Medulla oblongata (tissue), 1 donor: ENCODE results near the gene ADCY1.

Experiments
- DNase-seq: peaks from one replicate; pipeline ENCODE4 v3.0.0-alpha.2; 2015; ENCODE audit errors: extremely low spot score

ADCY1 gene

DNA sequence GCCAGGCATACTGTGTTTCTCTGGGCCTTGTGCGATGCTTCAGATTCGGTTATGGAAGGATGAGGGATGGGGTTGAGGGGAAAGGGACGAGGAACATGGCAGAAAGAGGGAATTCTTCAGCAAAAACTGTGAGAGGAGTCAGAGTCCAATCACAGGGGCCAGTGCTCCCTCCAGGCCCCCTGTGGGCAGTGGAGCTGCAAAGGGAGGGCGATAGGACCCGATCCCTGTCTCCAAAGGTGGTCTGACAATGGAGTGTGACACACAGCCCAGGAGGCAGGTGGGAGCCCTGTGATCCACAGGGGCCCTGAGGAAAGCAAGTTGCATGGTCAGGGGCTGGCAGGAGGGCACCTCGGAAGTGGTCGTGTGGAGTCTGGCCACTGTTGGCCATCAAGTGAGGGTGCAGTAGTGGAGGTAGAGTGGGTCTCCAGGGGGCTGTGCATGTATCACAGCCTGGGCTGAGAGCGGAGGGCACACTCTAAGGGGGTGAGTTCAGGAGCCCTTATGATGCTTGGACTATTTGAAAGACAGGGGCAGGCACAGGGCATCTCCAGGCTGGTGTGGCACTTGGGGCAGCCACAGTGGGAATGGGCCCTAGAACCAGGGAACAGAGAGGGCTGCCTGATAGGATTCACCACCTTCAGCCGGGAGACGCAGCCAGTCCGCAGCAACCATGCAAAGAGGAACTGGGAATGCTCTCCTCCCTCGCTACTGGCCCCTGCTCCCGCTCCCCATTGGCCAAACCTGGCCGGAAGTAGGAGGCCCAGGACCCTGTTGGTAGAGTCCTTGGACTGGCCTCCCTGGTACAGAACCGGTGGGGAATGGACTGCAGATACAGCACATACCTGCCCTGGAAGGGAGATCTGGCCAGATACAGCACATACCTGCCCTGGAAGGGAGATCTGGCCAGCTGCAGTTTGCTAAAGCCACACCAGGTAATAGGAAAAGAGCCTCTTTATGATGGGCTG lies 115.9 kb downstream of the ADCY1 start:
- DNase-seq, result no peak

DNA sequence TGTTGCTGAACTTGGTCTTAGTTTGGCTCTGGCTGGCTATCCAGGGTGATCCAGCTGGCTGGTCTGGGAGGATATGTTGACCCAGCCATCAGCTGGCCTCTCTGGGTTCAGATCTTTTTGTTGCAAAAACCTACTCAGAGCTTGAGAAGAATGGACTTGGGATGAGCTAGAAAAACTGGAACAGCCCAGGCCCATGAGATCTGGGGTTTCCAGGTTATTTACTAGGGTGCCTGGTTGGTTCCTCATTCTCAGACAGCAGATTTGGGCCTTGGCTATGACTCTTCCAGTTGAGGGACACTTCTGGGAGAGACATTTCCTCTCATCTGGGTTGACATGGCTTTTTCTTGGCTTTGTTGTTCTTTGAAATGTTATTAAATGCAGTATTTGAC lies 116.6 kb downstream of the ADCY1 start:
- DNase-seq, result no peak

DNA sequence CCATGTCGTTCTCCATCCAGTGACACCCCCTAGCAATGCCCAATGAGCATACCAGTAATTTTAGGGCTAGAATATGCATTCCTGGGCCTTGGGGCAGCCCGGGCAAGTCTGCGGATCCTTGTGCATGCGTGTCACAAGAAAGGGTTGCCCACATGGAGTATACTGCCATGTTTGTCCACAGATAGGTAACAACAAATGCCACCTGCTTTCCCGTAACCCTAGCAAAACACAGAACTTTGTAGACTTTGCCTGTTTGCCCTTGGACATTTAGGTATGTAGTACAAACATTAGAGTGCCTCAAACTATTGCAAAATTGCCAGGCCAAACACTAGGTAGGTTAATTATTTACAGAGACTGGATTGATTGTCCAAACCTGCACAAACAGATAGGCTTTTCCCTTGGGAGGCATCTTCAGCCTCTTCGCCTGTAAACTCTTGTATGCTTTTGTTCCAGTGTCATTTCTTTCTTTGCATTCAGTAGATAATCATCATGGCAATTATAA lies 117.0 kb downstream of the ADCY1 start:
- DNase-seq, result no peak

DNA sequence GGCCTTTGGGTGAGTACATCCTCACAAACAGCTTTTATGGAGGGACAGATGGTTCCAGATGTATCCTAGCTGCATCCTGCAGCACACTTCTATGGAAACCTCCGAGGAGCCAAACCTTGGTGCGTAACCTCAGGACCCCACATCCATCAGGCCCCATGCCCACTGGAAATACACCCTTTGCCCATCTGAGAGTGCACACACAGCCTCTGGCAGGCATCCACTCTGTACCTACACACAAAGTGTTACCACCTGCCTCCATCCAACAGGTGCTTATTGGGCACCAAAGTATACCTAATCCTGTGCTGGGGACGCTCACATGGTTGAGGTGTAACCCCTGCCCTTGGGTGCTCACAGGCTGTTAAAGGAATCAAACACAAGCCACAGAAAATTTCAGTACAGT lies 117.9 kb downstream of the ADCY1 start:
- DNase-seq, result no peak

DNA sequence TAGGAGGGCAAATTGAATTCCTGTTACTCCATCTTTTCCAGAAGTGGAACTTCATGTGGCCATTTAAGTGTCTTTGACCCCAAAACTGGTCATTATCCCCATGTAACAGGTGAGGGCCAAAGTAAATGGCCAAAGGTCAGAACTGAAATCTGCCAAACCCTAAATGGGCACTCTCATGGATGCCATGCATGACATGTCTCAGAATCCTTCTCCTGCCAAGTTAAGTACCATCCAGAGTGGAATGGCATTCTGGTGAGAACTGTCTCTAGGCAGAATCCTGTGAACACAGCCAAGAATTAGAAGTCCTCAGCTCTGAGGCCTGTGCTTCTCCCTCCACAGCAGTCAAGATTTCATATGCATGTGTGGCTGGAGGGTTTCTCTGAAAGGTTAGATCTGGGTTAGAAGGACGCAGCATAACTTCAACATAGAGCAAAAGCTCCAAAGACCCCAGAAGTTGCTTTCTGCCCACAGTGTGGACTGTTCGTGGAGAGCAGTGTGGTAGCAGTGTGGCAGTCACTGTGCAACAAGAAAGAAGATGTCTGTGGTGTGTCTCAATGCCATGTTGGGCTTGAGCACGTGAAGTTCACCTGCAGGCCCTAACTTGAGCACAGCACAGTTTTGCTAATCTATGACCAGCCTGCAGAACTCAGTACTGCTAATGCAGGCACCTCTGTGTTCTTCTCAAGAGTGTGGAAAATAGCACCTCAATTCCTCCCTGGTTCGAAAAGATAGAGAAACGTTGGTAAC lies 121.3 kb downstream of the ADCY1 start:
- no peak for DNase-seq

DNA sequence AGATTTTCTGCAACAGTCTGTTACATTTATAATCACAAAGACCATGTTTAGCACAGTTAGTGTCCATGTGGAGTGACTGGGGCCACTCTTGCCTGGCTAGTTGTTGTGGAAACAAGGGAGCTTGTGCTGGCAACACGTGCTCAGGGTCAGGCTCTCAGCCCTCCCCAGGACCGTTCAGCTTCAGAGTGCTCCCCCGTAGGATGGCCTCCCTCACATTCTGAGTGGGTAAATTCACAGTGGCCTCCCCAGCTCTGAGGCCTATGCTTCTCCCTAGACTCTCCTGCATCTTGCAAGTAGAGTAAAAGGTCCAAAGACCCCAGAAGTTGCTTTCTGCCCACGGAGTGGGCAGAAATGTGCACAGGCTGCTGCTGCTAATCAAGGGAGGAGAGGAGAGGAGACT lies 122.3 kb downstream of the ADCY1 start:
- no peak for DNase-seq

DNA sequence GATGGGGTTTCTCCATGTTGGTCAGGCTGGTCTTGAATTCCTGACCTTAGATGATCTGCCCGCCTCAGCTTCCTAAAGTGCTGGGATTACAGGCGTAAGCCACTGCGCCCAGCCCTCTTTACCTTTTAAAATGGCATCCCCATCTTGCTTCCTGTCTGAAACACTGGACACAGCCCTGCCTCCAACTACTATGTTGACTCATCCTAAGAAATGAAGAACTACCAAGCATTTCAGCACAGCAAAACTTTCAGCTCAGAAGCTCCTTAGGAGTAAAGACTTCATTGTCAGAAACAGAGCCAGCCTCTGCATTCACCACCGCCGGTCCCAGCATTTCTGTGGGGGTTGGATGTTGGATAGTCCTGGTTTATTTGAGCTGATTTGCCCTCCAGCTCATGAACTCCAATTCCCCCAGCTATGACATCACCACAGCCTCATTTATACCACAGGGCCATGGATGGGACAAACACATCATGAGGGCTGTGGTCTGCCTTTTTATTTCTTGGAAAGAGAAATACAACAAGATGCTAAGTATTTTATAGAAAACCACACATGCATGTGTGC lies 123.5 kb downstream of the ADCY1 start:
- DNase-seq, result no peak

DNA sequence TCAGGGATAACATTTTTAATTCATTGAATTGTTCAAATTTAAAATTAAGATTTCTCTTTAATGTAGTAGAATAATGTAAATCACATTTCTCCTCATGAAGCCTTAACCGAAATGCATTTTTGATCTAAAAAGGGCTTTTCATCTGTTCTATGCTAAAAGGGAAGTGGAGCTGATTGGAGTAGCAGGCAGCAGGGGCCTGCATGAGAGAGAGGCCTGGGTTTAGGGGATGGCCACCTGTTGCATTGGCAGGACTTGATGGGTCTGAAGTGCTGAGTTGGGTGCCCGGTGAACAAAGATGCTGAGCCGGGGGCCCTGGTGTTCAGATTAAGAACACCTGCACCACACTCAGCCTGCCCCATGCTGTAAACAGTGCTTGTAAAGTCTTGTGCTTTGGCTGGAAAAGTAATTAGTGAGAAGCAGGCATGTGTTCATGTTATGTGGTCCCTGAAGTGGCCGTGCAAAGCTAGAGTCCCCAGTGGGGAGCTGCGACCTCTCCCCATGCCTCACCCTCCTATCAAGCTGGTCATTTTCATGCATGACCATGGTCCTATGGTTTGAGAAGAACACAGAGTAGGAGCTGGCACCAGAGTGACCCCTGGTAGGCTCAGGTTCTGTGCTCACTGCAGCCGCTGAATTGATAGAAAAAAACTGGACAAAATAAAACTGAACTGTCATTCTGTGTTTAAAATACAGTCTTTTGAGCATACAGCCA lies 124.3 kb downstream of the ADCY1 start:
- DNase-seq, result no peak

DNA sequence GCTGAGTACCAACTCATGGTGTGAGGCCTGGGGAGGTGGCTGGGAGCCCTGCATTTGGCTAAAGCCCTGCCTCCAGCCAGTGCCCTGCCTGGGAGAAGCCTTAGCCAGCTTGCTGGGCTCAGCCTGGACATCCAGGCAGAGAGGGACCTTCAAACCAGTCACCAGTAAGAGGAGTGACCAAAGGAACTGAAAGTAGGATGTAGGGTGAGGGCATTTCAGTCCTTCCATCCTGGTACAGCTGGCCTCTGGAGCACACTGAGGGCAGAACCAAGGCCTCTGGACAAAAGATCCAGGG lies 124.8 kb downstream of the ADCY1 start:
- no peak for DNase-seq

DNA sequence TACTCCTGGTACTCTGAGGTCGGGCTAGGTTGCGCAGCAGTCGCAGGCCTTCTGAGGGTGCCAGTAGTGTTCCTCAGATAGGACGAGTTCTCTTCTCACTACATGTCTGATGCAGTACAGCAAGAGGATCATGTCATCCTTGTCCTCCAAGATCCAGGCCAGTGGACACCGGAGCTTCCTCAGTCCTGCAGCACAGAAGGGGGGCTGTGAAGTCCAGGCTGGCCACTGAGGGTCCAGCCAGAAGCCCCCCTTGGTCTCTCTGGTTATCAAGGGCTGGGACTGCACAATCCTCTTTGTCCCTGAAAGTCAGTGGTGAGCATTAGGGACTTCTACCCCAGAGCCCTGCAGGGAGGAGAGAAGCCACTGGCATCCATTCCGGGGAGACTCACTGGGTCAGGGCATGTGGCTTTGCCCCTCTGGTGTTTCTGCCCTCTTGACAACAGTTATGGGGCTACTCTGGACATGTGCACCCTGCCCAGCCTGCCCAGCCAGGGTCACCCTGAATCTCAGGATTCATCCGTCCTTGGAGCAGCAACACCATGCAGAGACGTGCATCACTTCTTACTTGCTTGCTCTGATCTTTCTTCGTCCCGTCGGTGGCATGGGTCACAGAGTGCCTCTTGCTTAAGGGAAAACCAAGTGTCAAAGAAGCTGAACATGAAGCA lies 125.7 kb downstream of the ADCY1 start:
- no peak for DNase-seq

DNA sequence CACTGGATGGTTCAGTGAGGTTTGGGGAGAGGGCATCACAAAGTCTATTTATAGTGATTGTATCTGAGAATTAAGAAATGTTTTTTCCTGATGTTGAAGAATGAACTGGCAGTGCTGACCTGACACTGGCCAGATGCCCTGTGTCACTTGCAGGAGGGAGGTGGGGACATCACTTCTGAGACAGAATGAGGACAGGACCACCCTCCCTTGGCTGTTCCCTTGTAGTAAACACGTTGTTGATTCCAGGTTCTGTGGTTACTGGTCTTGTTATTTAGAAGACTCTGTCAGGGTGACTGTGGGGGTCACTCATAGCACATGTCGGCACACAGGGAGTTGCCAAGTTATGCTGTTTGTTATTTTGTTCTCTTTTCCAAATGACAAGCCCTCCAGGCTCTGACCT lies 126.4 kb downstream of the ADCY1 start:
- no peak for DNase-seq

DNA sequence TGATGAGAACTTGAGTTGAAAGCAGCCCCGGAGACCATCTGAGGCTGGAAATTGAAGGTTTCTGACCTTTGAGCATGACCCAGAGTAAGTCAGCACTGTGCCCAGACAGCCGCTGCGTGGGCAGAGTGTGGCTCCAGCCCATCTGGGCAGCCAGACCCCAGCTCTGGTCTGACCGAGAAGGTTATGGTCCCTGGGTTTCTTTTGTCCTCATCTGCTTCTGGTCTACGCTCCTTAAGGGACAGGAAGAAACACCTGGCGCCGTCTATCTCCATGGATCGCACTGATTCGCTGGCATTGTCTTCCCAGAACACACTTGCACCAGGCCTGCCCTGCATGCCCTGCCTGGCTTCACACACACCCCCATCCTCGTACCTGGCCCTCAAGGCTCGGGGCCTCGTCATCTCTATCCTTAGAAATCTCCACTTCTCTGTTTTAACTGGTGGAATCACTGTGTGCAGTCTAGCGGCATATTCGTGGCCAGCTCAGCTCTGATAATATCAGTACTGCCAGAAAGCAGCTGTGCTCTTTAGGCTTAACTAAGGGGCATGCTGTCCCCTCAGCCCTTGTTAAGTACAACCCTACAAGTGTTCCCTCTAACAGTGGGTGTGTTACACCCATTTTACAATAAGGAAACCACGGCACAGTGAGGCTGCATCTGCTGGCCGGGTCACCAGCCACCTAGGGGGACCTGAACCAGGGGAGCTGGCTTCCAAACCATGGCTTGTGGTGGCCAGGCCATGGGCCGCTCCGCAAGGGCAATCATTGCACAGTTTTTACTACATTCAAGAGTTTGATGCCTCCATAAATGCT lies 127.7 kb downstream of the ADCY1 start:
- no peak for DNase-seq

DNA sequence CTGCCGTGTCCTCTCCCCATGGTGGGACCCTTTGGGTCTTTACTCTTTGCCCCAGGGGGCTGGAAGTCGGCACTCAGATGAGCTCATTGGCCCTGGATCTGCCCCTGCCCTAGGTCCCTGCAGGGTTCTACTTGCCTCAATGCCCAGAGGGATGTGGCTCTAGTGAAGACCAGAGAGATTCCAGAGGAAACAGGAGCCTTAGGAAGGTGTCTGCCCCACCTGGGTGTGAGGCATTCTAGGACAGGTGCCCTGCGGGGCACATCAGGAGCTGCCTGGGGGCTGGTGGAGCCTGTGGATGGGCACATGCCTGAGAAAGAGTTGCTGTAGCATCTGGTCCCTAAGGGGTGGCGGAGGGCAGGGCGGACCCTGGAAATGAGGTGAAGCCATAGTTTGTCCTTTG lies 128.6 kb downstream of the ADCY1 start:
- no peak for DNase-seq

DNA sequence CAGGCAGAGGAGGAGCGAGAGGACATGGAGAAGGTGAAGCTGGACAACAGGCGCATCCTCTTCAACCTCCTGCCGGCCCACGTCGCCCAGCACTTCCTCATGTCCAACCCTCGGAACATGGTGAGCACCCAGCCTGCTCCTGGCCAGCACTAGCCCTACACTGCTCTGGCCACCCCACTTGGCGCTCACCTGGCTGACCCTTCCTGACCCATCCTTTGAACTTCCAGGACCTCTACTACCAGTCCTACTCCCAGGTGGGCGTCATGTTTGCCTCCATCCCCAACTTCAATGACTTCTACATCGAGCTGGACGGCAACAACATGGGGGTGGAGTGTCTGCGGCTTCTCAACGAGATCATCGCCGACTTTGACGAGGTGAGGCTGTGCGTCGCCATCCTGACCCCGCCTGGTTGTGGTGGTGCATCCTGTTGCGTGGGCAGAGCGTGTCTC lies 129.2 kb downstream of the ADCY1 start:
- DNase-seq, result no peak

DNA sequence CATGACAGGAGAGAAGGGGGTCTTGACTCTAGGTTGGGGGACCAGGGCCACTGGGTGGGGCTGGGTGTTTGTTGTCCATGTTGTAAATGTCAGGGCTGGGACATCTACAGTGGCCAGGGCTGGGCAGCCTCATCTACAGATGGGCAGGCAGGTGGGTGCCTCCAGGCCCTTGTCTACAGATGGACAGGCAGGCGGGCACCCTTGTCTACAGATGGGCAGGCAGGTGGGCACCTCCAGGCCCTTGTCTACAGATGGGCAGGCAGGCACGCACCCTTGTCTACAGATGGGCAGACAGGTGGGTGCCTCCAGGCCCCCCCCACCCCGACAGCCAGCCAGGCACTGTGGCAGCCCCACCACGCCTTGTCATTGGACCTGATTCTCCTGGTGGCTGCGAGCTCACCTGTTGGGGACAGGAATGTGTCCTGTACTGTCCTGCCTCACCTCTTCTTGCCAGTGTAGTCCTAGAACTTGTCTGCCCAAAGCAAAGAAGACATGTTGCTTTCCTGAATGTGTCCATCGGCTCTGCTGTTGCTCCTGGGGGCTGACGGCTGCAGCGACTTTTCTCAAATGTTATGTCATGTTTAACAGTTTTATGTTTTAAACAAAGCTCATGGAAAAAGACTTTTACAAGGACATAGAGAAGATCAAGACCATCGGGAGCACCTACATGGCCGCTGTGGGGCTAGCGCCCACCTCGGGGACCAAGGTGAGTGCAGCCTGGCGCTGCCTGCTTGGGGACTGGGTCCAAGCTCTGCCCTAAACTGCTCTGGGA lies 129.9 kb downstream of the ADCY1 start:
- no peak for DNase-seq

DNA sequence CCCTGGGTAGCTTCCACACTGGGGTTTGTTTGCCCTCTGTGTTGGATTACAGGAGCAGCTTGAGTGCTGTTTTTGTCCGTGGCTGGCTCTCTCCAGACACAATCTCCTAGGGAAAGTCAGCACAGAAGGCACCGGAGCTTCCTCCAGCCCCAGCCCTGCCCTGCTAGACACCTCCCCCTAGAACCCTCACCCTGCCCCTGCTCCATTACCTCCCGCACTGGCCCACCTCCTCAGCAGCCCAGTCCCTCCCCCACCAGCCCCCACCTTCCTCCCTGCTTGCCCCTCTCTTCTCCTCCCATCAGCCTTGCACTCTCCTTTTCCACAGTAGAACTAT lies 130.5 kb downstream of the ADCY1 start:
- no peak for DNase-seq

DNA sequence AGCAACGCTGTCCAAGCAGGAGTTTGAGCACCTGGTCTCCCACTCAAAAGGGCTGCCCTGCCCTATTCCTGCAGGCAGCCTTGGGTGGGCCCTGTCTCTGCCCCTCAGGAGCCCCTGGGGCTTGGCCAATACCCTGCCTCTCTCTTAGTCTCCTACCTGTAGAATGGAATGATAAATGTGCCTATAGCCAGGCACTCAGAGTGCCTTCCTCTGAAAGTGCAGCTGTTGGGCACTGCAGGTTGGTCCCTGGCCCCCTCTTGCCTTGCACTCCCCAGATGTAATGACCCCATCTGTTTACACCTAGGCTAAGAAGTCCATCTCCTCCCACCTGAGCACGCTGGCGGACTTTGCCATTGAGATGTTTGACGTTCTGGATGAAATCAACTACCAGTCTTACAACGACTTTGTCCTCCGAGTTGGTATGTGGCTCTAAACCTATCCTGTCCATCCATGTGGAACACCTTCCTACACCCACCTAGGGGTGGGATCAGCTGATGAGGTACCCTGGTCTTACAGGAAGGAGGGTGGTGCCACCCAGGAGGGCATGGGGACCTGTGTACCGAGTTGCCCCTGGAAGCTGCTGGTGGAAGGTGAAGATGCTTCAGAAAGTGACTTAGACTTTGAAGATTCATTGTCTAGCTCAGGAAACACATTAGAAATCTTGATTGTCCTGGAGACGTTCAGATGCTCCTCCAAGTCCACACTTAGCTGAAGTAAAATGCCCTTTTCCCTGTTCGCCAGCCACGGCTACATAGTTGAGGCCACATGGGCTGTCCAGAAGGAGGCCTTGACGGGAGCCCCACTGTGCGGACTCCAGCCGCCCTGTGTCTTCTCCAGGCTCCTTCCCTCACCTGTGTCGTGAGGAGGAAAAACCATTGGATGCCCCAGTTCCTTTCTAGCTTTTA lies 134.1 kb downstream of the ADCY1 start:
- no peak for DNase-seq

DNA sequence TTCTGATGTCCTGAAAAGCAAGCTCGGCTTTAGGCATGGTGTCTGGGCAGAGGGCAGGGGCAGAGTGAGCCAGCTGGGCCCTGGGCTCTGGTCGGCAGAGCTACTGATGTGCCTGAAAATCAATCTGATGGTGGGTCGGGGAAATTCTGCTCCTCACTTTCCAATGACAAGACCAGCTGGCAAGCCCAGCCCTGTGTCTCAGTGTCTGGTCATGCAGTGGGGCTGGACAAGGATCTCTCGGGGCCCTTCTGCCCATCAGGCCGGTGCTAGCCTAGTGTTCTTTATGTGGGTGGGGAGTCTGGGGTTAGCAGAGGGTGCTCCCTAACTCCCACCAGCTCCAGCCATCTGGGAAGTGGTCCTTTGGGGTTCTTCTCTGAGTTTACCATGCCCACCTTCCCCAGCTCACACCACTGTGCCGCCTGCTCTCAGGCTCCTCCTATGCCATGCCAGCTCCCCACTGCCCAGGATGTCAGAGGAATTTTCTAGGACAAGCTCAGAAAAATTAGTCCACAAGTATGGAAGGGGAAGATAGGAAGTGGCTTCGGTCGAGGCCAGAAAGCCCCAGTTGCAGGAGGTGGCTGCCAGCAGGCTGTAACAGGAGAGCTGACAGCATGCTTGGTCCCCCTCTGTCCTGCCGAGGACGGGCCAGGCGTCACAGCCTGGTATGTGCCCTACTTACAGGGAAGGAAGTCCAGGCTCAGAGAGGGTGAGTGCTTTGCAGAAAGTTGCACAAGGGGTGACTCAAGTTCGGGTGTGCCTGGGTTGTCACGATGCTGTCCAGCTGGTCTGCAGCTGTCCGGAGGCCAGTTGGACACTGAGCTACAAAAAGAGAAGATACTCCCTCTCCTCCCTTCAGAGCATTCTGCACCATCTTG lies 135.2 kb downstream of the ADCY1 start:
- no peak for DNase-seq
